ENCODE measurements around the gene LAMA5. TPM values are rescaled to one million over a fixed set of nuclear protein-coding genes. Genes with fewer than 3 reads are reported as not detected.

The LAMA5 gene
- polyA plus RNA-seq, 1 donor (not counting 4 experiments of a cell fraction or from before 2014, with no cell fraction given) = 8.7 TPM

GRCh38 chr20:62392077-62392418 lies 24.9 kb upstream of the LAMA5 start:
- no peak overlapping the region for H2AFZ ChIP-seq (ENCODE audit: control insufficient read depth, low read length)
- H3K9me1 ChIP-seq (ENCODE audit: control insufficient read depth, extremely low read depth, insufficient read depth, low read length) = no peaks in the 10 kb centered on the region
- DNase-seq (ENCODE audit: low read depth, low spot score) (no peak), FAIRE-seq (no peak)
- H3K4me1 ChIP-seq (ENCODE audit: control insufficient read depth, extremely low read depth, insufficient read depth, low read length) = peaks cover 12% of the 10 kb centered on the region
- H3K79me2 ChIP-seq (ENCODE audit: control insufficient read depth, insufficient read depth, low read length) = peaks cover 32% of the 10 kb centered on the region
- H3K4me3 ChIP-seq (ENCODE audit: control insufficient read depth in 2 of 3, extremely low read depth in 1 of 3, insufficient read depth in 2 of 3, low read depth in 1 of 3, low read length in 3 of 3) = no peak overlapping the region
- H3K27ac ChIP-seq (ENCODE audit: control insufficient read depth, insufficient read depth, low read length) = no peak overlapping the region
- TF ChIP-seq EZH2 (IDR thresholded peaks at IDR 0.05; ENCODE audit: low read length) (no peak), CTCF (optimal IDR thresholded peaks at IDR 0.05 in 1 of 3, IDR thresholded peaks at IDR 0.05 in 1 of 3, conservative IDR thresholded peaks at IDR 0.05 in 1 of 3; ENCODE audit: extremely low read depth in 1 of 3, insufficient read depth in 2 of 3, low read length in 3 of 3) (no peak)
- no peak overlapping the region for H3K4me2 ChIP-seq (ENCODE audit: control insufficient read depth, extremely low read depth, insufficient read depth, low read depth, low read length)
- dilution Hi-C loops (cut with MboI; ENCODE audit: extremely low pct_ligation_motif_present, low sequenced_read_pairs) = no loop called here
- no peak overlapping the region for H3K9ac ChIP-seq (ENCODE audit: control insufficient read depth, extremely low read depth, insufficient read depth, low read length)
- H4K20me1 ChIP-seq (ENCODE audit: control insufficient read depth, extremely low read depth, insufficient read depth, low read length) = peaks cover 10% of the 10 kb centered on the region
- H3K9me3 ChIP-seq (ENCODE audit: control insufficient read depth, low read depth, low read length) = no peaks in the 10 kb centered on the region
- peaks cover 23 to 25% of the 10 kb centered on the region in 2 experiments for H3K36me3 ChIP-seq (ENCODE audit: control insufficient read depth in 2 of 2, extremely low read depth in 1 of 2, insufficient read depth in 2 of 2, low read length in 2 of 2)
- H3K27me3 ChIP-seq (ENCODE audit: control insufficient read depth, extremely low read depth, insufficient read depth, low read length) = no peaks in the 10 kb centered on the region

- H3K27ac ChIP-seq (ENCODE audit: control insufficient read depth, insufficient read depth, low read length) = no peak overlapping the region
- DNase-seq (ENCODE audit: low read depth, low spot score) = no peak
- no peak overlapping the region for H2AFZ ChIP-seq (ENCODE audit: control insufficient read depth, low read length)
- H3K9ac ChIP-seq (ENCODE audit: control insufficient read depth, extremely low read depth, insufficient read depth, low read length) = no peak overlapping the region
- H3K9me1 ChIP-seq (ENCODE audit: control insufficient read depth, extremely low read depth, insufficient read depth, low read length) = no peaks in the 10 kb centered on the region
- H3K4me1 ChIP-seq (ENCODE audit: control insufficient read depth, extremely low read depth, insufficient read depth, low read length) = peaks cover 12% of the 10 kb centered on the region
- dilution Hi-C loops (cut with MboI; ENCODE audit: extremely low pct_ligation_motif_present, low sequenced_read_pairs) = no loop called here
- peaks cover 36% of the 10 kb centered on the region for H3K79me2 ChIP-seq (ENCODE audit: control insufficient read depth, insufficient read depth, low read length)
- no peaks in the 10 kb centered on the region for H3K9me3 ChIP-seq (ENCODE audit: control insufficient read depth, low read depth, low read length)
- FAIRE-seq = no peak
- no peak overlapping the region for H3K4me3 ChIP-seq (ENCODE audit: control insufficient read depth in 2 of 3, extremely low read depth in 1 of 3, insufficient read depth in 2 of 3, low read depth in 1 of 3, low read length in 3 of 3)
- TF ChIP-seq CTCF (optimal IDR thresholded peaks at IDR 0.05 in 1 of 3, IDR thresholded peaks at IDR 0.05 in 1 of 3, conservative IDR thresholded peaks at IDR 0.05 in 1 of 3; ENCODE audit: extremely low read depth in 1 of 3, insufficient read depth in 2 of 3, low read length in 3 of 3) (no peak), EZH2 (IDR thresholded peaks at IDR 0.05; ENCODE audit: low read length) (no peak)
- no peaks in the 10 kb centered on the region for H3K27me3 ChIP-seq (ENCODE audit: control insufficient read depth, extremely low read depth, insufficient read depth, low read length)
- peaks cover 10% of the 10 kb centered on the region for H4K20me1 ChIP-seq (ENCODE audit: control insufficient read depth, extremely low read depth, insufficient read depth, low read length)
- no peak overlapping the region for H3K4me2 ChIP-seq (ENCODE audit: control insufficient read depth, extremely low read depth, insufficient read depth, low read depth, low read length)
- peaks cover 23 to 25% of the 10 kb centered on the region in 2 experiments for H3K36me3 ChIP-seq (ENCODE audit: control insufficient read depth in 2 of 2, extremely low read depth in 1 of 2, insufficient read depth in 2 of 2, low read length in 2 of 2)
These were observed 24.3 kb upstream of the LAMA5 start for GRCh38 chr20:62391165-62392076.

Data from keratinocyte (primary cell).